ENCODE results near the gene BMPER.

Gene BMPER

DNA sequence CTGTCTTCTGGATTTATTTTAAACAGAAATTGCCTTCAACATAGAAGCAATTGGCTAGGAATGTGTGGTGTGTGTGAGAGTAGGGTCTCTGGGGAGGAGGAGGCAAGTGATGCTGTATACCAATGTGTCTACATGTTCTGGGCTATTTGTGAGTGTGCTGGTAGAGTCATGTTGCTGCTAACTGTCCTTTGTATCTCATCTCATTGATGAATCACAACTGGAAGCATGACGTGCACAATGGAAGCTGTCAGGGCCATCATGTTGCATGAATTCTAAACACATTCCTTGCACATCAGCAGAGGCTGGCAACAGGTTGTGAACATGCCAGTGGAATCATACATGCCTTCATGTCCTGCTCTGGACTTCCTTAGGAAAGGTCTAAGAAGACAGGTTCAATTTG is 199.7 kb downstream of the BMPER start:
- no peak for DNase-seq

DNA sequence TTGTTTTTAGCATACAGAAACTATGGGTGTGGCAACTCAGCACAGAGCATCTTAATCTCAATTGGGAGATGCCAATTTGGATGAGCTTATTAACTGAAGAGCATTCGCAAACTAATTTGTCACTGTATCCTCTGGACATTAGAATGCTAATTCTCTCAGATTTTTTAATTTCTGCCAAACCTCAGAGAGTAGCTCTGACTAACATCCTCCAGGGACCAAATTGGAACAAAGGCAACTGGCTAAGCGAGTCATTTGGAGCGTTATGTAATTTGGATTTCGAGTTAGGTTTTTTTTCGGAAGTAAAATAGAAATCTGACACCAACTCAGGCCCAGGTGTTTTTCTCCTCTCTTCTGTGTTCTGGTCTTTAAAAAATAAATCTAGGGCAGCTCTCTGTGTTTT is 201.9 kb downstream of the BMPER start:
- DNase-seq = peak; percentile 75

DNA sequence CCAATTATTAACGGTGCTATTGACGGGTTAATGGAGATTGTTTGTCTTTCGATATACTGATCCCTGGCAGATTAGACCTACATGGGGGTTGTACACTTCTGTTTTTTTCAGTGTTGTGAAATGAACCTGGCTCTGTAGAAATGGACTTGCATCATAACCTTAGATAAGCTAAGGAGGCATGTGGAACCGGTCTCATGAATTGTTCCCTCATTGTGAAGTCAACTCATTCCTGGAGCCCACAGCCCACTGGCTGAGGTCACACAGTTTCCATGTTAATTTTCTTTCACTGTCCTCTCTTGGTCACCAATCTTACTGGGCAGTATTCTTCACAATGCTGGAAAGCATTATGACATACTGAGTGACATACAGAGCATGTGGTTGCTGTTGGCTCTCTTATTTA is 202.8 kb downstream of the BMPER start:
- DNase-seq = no peak

GRCh38 chr7:34109936-34110780 is 204.8 kb downstream of the BMPER start:
- no peak for DNase-seq

- no peak for DNase-seq
Measured at GRCh38 chr7:34111031-34111430, 205.7 kb downstream of the BMPER start.

GRCh38 chr7:34115503-34115902 is 210.2 kb downstream of the BMPER start:
- DNase-seq = no peak

GRCh38 chr7:34117573-34117972 is 212.2 kb downstream of the BMPER start:
- DNase-seq = no peak

DNA sequence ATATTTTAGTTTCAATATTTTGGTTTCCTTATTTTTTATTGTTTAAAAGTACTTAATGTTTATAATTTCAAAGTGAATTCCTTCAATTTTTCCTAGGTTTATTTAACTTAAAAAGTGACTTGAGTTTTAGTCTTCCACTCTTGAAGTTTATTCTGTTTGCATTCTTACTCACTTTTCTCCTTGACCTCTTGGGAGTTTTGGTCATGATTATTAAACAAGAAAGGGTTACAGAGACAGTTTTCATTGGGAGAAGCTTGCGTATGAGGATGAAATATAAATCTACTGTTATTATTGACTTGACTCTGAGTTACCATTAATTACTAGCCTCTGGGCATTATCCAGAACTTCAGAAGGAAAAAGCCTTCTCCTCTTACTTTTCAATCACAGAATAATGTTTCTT is 216.0 kb downstream of the BMPER start:
- DNase-seq = no peak

- DNase-seq = no peak
Measured at GRCh38 chr7:34123316-34123715, 218.0 kb downstream of the BMPER start.

GRCh38 chr7:34124765-34125164 is 219.4 kb downstream of the BMPER start:
- DNase-seq = no peak

GRCh38 chr7:34128762-34129161 is 223.4 kb downstream of the BMPER start:
- DNase-seq = no peak

- DNase-seq = no peak
Measured at GRCh38 chr7:34130558-34131295, 225.4 kb downstream of the BMPER start.

GRCh38 chr7:34131371-34131770 is 226.0 kb downstream of the BMPER start:
- no peak for DNase-seq

DNA sequence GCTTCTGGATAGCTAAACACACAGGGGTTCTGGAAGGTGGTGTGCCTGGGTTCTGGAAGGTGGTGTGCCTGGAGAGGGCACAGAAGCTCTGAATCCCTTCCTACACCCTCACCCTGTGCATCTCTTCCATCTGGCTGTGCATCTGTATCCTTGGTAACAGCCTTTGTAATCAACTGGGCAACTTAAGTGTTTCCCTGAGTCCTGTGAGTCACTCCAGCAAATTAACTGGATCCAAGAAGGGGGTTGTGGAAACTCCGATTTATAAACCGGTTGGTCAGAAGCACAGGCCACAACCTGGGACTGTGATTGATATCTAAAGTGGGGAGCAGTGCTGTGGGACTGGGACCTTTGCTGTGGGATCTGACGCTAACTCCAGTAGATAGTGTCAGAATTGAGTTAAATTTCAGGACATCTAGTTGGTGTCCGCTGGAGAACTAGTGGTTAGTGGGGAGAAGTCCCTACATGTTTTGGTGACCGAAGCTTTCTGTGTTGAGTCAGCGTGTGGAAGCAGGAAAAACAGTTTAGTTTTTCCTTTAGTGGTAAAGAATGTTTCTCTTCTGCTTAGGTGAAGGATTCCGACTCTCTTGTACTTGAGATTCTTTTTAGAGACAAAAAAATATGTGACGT is 228.1 kb downstream of the BMPER start:
- DNase-seq = no peak

- no peak for DNase-seq
Measured at GRCh38 chr7:34133983-34134782, 228.8 kb downstream of the BMPER start.

DNA sequence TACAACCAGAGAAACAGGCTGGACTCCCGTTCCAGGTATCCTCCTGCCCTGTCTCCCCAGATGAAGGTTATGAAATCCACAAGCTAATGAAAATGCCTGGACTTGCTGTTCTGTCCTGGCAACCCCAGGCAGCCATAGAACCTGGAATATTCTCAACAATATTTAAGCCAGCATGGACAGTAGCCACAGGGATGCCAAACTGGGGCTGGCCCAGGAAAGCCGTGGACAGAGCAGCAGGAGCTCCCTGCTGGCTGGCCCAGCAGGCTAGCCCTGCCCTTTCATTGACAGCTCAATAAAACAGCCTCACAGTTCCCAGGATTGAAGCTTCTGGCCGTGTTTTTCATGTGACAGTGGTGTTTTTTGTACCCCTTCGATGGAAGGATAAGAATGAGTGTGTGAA is 230.6 kb downstream of the BMPER start:
- DNase-seq = no peak

- DNase-seq = no peak
Measured at GRCh38 chr7:34136698-34137097, 231.4 kb downstream of the BMPER start.

- no peak for DNase-seq
Measured at GRCh38 chr7:34137176-34137575, 231.8 kb downstream of the BMPER start.

GRCh38 chr7:34138483-34138882 is 233.1 kb downstream of the BMPER start:
- no peak for DNase-seq

GRCh38 chr7:34139086-34139485 is 233.7 kb downstream of the BMPER start:
- DNase-seq = no peak

DNA sequence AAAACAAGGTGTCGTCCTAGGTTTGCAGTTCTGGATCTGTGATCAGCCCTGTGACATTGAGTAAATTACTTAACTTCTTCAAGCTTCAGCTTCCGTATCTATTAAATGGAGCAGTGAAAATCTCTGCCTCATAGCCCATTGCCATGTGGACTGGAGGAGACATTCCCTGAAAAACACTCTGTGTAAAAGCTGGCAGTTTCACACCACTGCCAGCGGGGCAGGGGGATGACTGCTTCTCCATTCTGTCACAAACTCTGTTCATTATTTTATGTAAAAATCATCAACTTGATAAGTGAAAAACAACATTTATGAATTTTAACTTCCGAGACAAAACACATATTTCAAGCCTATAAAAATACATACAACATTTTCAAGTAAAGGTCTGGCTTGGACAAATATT is 234.7 kb downstream of the BMPER start:
- no peak for DNase-seq

- DNase-seq = no peak
Measured at GRCh38 chr7:34143402-34143801, 238.1 kb downstream of the BMPER start.

DNA sequence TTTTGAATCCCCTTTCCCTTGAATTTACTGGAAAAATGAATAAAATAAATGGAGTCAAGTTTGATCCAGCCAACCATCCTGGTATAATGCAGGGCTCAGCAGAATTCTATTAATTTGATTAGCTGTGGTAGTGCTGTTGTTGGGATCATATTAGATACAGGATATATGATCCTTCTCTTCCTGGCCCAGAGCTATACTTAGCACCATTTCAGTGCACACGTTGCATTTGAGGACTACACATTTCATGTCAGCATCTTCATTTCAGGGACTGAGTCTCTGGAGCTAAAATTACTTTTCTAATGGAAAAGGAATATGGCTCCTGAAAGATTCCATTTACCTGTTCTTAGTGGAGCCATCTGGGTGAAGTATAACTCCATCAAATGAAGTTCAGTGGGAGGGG is 240.3 kb downstream of the BMPER start:
- DNase-seq = no peak

All from NCI-H1436 treated with DMSO at 0.1 percent for 48 hours (cell line).